OCI-LY7 (cell line): ENCODE measurements around the gene LMBRD2.
A peak's percentile ranks its signal among the peaks of the same experiment; 100 is the strongest.

Source experiments
- EZH2phosphoT487 ChIP-seq: fragments of 200-600 bp; sonication (generic); IDR thresholded peaks from 2 replicates; pipeline ENCODE4 v1.6.1; 2018; ENCODE audit warnings: low read depth, borderline replicate concordance, mild to moderate bottlenecking, mixed run types, antibody characterized with exemption, low read length, moderate library complexity, mixed read lengths
- TF ChIP-seq, protein P1 (sequence below): fragments of 200-600 bp; sonication (generic); conservative IDR thresholded peaks from 2 replicates; pipeline ENCODE4 v1.5.1; 2014; ENCODE audit warnings: mild to moderate bottlenecking, antibody characterized with exemption, low read length, moderate library complexity, mixed read lengths

DNA sequence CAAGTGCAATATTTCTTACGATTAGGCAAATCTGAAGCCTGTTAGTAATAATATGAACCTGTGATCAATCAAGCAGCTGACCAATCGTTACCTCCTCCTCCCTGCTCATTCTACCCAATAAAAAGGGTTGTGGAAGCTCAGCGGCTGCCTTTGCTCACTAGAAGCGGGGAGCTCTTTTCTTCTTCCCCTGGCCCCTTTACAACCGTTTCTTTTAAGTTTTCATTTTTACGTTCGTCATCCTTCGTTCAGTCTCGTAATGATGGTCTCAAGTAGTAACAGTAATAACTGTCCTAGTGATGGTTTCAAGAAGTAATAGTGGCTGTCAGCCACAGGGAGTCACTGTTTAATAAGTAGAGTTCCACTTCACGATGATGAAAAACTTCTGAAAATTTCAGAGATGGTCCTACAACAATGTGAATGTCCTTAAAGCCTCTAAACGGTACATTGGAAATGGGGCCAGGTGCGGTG, 91.2 kb downstream of the LMBRD2 start:
- TF ChIP-seq, protein P1, sequence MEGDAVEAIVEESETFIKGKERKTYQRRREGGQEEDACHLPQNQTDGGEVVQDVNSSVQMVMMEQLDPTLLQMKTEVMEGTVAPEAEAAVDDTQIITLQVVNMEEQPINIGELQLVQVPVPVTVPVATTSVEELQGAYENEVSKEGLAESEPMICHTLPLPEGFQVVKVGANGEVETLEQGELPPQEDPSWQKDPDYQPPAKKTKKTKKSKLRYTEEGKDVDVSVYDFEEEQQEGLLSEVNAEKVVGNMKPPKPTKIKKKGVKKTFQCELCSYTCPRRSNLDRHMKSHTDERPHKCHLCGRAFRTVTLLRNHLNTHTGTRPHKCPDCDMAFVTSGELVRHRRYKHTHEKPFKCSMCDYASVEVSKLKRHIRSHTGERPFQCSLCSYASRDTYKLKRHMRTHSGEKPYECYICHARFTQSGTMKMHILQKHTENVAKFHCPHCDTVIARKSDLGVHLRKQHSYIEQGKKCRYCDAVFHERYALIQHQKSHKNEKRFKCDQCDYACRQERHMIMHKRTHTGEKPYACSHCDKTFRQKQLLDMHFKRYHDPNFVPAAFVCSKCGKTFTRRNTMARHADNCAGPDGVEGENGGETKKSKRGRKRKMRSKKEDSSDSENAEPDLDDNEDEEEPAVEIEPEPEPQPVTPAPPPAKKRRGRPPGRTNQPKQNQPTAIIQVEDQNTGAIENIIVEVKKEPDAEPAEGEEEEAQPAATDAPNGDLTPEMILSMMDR: peak; percentile 68
- TF ChIP-seq EZH2phosphoT487: no peak
